Uterus (tissue), 2 donors: ENCODE measurements around the gene PRSS21.

Experiments used
- CTCF ChIP-seq, 4 experiments: fragments of 200-600 bp in 2 of 4; fragments of 450-650 bp in 2 of 4; sonication (generic) in 2 of 4; IDR thresholded peaks; one replicate each; pipeline ENCODE4 v1.5.1; 2016 to 2019; ENCODE audit warnings: antibody characterized with exemption in 4 of 4, mild to moderate bottlenecking in 2 of 4, moderate library complexity in 1 of 4
- POLR2A ChIP-seq, 2 donors: fragments of 450-650 bp; IDR thresholded peaks; one replicate each; pipeline ENCODE4 v1.6.1; 2016; ENCODE audit warnings: antibody characterized with exemption in 2 of 2, mild to moderate bottlenecking in 1 of 2, moderate library complexity in 1 of 2

- no peak for TF ChIP-seq CTCF (IDR thresholded peaks at IDR 0.05)
- TF ChIP-seq POLR2A (IDR thresholded peaks at IDR 0.05), result no peak
Measured at GRCh38 chr16:2769675-2770056, 47.4 kb upstream of the PRSS21 start.
